Adrenal gland (tissue), 12 donors: ENCODE measurements around the gene SCARF1. TPM values are rescaled to one million over a fixed set of nuclear protein-coding genes. Genes with fewer than 3 reads are reported as not detected.
A peak's percentile ranks its signal among the peaks of the same experiment; 100 is the strongest.

Experiments used
- DNase-seq, 7 donors: peaks; one replicate each; pipeline ENCODE4 v3.0.0-alpha.2; 2019 to 2020
- H3K27ac ChIP-seq, 5 donors: fragments of 200-600 bp; sonication (generic) in 4 of 5; 1 replicate in 3 of 5; 2 replicates in 2 of 5; pipeline versions ENCODE4 v1.5.1 to v1.8.0; 2016 to 2020; ENCODE audit warnings: mild to moderate bottlenecking in 1 of 5
- H3K27me3 ChIP-seq: fragments of 200-600 bp; 2 replicates; pipeline ENCODE4 v1.8.0; 2021
- H3K36me3 ChIP-seq, 2 donors: fragments of 200-600 bp; replicated peaks in 1 of 2; 1 replicate in 1 of 2; 2 replicates in 1 of 2; pipeline versions ENCODE4 v1.5.1 to v1.8.0; 2018 to 2022
- H3K4me1 ChIP-seq, 2 donors: fragments of 200-600 bp; replicated peaks in 1 of 2; 1 replicate in 1 of 2; 2 replicates in 1 of 2; pipeline versions ENCODE4 v1.5.1 to v1.8.0; 2018 to 2021
- H3K4me3 ChIP-seq, 4 donors: fragments of 200-600 bp; sonication (generic) in 3 of 4; one replicate each; pipeline ENCODE4 v1.5.1; 2016 to 2018
- H3K9me3 ChIP-seq, 3 donors: fragments of 200-600 bp; sonication (generic) in 1 of 3; replicated peaks in 1 of 3; 1 replicate in 2 of 3; 2 replicates in 1 of 3; pipeline versions ENCODE4 v1.5.1 to v1.8.0; 2016 to 2021
- POLR2A ChIP-seq, 2 donors: fragments of 450-650 bp; IDR thresholded peaks; one replicate each; pipeline ENCODE4 v1.6.1; 2017; ENCODE audit warnings: antibody characterized with exemption in 2 of 2, mild to moderate bottlenecking in 2 of 2, moderate library complexity in 1 of 2
- WGBS, 4 donors: extraction: QIAGEN DNeasy Blood & Tissue Kit in 2 of 4; methylation state at CpG; one replicate each; pipeline versions ENCODE4 v1.1.5 to v1.1.7; 2013 to 2017; 5-methylcytosine and 5-hydroxymethylcytosine counted together
- intact Hi-C, 2 donors: fragments of 100-400 bp; cut with DNase I; formaldehyde crosslinking; loops; one replicate each; pipeline versions ENCODE4 v1.14.1 to v1.15.0; 2022 to 2023
- polyA plus RNA-seq, 3 donors: library from polyadenylated mRNA; stranded (reverse); fragments of 200-250 nt in 2 of 3; fragments of 350-450 nt in 1 of 3; fragmentation: Illumina TruSeq in 1 of 3; extraction: RNeasy Lipid Tissue Mini Kit (QIAGEN cat#74804) in 1 of 3; gene quantifications; one replicate each; pipeline ENCODE4 v1.2.3, GENCODE V29; 2013 to 2014
- total RNA-seq, 9 donors: library from RNA; depleted of rRNA in 4 of 9; stranded (reverse); fragments of >200 nt in 4 of 9; fragments of 120-200 nt in 1 of 9; fragmentation: NEBNext Ultra II Directional in 1 of 9; extraction: Animal tissue kit (Norgen Biotek cat#: 25700) in 1 of 9; gene quantifications; one replicate each; pipeline versions ENCODE4 v1.1.0 to v1.2.4, GENCODE V29; 2013 to 2023
- TF ChIP-seq, protein P1 (sequence below), 6 experiments: fragments of 450-650 bp in 4 of 6; fragments of 200-600 bp in 2 of 6; sonication (generic) in 1 of 6; IDR thresholded peaks; 1 replicate in 5 of 6; 2 replicates in 1 of 6; pipeline versions ENCODE4 v1.5.1 to v1.8.0; 2016 to 2021; ENCODE audit warnings: antibody characterized with exemption in 6 of 6, mild to moderate bottlenecking in 2 of 6, moderate library complexity in 1 of 6
- donor health status: healthy with polysubstance abuse.
- donor health status: Bipolar disorder and iron deficiency.
- donor health status: DM: yes; HTN: yes; CAD: no.
- donor health status: DM: no; HTN: no; CAD: no.
- donor health status: DM: no; HTN: no; CAD: no.
- donor health status: DM: yes; HTN: yes; CAD: no.

The SCARF1 gene
- total and polyA plus RNA-seq, 12 donors: 0.81 to 24.8 (median 16.0) TPM

GRCh38 chr17:1591474-1592090 lies 54.0 kb downstream of the SCARF1 start:
- H3K4me1 ChIP-seq: peaks cover 15 to 27% of the 10 kb centered on the region in 2 donors

GRCh38 chr17:1590747-1591473 lies 54.6 kb downstream of the SCARF1 start:
- intact Hi-C loops: no loop called here

More at GRCh38 chr17:1591474-1592090, 54.0 kb downstream of the SCARF1 start:
- Histone ChIP-seq H3K36me3 (peaks cover 0 to 5% of the 10 kb centered on the region in 2 donors), H3K27ac (peak overlapping the region in 1 of 5 donors; percentile 88), H3K9me3 (no peaks in the 10 kb centered on the region), H3K4me3 (no peak overlapping the region), H3K27me3 (no peaks in the 10 kb centered on the region)
- DNase-seq: no peak
- no peak for TF ChIP-seq POLR2A (IDR thresholded peaks at IDR 0.05)
- TF ChIP-seq, protein P1, sequence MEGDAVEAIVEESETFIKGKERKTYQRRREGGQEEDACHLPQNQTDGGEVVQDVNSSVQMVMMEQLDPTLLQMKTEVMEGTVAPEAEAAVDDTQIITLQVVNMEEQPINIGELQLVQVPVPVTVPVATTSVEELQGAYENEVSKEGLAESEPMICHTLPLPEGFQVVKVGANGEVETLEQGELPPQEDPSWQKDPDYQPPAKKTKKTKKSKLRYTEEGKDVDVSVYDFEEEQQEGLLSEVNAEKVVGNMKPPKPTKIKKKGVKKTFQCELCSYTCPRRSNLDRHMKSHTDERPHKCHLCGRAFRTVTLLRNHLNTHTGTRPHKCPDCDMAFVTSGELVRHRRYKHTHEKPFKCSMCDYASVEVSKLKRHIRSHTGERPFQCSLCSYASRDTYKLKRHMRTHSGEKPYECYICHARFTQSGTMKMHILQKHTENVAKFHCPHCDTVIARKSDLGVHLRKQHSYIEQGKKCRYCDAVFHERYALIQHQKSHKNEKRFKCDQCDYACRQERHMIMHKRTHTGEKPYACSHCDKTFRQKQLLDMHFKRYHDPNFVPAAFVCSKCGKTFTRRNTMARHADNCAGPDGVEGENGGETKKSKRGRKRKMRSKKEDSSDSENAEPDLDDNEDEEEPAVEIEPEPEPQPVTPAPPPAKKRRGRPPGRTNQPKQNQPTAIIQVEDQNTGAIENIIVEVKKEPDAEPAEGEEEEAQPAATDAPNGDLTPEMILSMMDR (IDR thresholded peaks at IDR 0.05): no peak
- intact Hi-C loops: no loop called here
- WGBS, 4 donors: 82 to 92% (median 89%) methylated on average over 3 to 40 of the region's 40 CpGs

DNA sequence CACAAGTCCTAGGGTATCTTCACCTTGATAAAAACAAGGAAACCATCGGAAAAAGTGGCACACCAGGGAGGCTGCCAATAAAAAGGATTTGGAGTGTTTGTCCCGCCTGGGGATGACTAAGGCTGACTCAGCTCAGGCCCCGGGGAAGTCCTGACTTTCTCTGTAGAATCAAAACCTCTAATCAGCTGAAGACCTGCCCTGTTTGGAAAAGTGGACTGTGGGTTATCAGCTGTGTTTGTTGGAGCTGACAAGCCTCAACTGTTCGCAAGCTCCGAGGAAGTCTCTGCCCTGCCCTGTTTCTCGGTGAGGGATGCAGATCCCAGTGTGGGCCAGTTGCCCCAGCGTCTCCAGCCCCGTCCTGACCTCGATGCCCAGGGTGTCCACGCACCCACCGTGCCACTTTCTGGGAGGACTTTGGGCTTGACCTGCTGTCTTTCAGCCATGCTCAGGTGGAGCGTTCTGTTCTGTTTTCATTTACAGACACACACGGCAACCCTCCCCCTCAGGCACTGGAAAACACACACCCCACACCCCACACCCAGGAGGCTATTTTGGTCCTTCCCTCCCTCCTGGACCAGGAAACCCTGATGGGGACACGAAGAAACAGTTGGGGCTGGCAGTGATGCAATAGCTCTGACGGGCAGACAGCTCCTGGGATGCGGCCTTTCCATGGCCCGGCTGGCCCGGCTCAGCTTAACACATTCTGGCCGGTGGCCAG lies 55.3 kb downstream of the SCARF1 start:
- peaks cover 0 to 15% of the 10 kb centered on the region in 2 donors for H3K36me3 ChIP-seq
- intact Hi-C loops: no loop called here
- DNase-seq: peak; percentile 77 to 95 (median 92)

More at GRCh38 chr17:1590747-1591473, 54.6 kb downstream of the SCARF1 start:
- no peak for TF ChIP-seq POLR2A (IDR thresholded peaks at IDR 0.05)
- TF ChIP-seq, protein P1 (IDR thresholded peaks at IDR 0.05): no peak
- Histone ChIP-seq H3K27me3 (no peaks in the 10 kb centered on the region), H3K27ac (peak overlapping the region; percentile 61 to 88 (median 78)), H3K36me3 (peaks cover 0 to 8% of the 10 kb centered on the region in 2 donors), H3K4me1 (peaks cover 15 to 27% of the 10 kb centered on the region in 2 donors), H3K4me3 (no peak overlapping the region), H3K9me3 (no peaks in the 10 kb centered on the region)
- 89 to 92% (median 91%) methylated on average over 12 to 38 of the region's 38 CpGs for WGBS, 4 donors
- DNase-seq: no peak

GRCh38 chr17:1588821-1589585 lies 56.5 kb downstream of the SCARF1 start:
- Histone ChIP-seq H3K27me3 (no peaks in the 10 kb centered on the region), H3K27ac (peak overlapping the region; percentile 2 to 88 (median 76)), H3K9me3 (no peaks in the 10 kb centered on the region), H3K4me3 (no peak overlapping the region), H3K4me1 (peaks cover 15 to 27% of the 10 kb centered on the region in 2 donors), H3K36me3 (peaks cover 0 to 21% of the 10 kb centered on the region in 2 donors)
- intact Hi-C loops: no loop called here
- TF ChIP-seq, protein P1 (IDR thresholded peaks at IDR 0.05): no peak
- no peak for TF ChIP-seq POLR2A (IDR thresholded peaks at IDR 0.05)
- peak in 1 of 7 donors; percentile 37 for DNase-seq
- WGBS, 4 donors: 83 to 91% (median 84%) methylated on average over 24 to 33 of the region's 33 CpGs

More for the DNA sequence above, 55.3 kb downstream of the SCARF1 start:
- 16 to 51% (median 37%) methylated on average over 9 to 19 of the region's 19 CpGs for WGBS, 4 donors
- Histone ChIP-seq H3K27ac (peak overlapping the region; percentile 61 to 88 (median 78)), H3K4me1 (peaks cover 15 to 27% of the 10 kb centered on the region in 2 donors), H3K27me3 (no peaks in the 10 kb centered on the region), H3K4me3 (no peak overlapping the region), H3K9me3 (no peaks in the 10 kb centered on the region)
- TF ChIP-seq POLR2A (IDR thresholded peaks at IDR 0.05): no peak
